Stimulated activated CD8-positive, alpha-beta memory T cell treated with anti-CD3 and anti-CD28 coated beads, Interleukin-4, amount 100 ng/mL, for 24 hours (primary cell): ENCODE measurements around the gene MRNIP.

ENCODE experiments used
- DNase-seq: peaks from one replicate; pipeline ENCODE4 v3.0.0-alpha.2; 2020; ENCODE audit warnings: low read depth

Gene MRNIP

DNA sequence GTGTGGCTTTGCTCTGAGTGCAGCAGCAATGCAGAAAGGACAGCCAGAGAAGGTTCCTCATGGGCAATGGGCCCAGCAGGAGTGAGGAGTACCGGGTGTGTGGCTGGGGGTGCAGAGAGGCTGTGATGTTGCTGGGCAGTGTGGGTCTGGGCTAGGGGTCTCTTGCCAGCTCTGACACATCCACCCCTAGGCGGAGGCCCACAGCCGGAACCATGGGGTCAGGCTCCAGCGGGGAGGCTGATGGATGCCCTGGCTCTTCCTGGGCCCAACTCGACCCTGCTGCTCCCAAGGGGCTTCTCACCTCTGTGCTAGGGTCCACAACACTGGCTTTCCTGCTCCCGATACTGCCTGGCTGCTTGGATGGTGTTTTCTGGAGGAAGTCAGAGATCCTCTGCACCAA lies 29.2 kb upstream of the MRNIP start:
- no peak for DNase-seq

DNA sequence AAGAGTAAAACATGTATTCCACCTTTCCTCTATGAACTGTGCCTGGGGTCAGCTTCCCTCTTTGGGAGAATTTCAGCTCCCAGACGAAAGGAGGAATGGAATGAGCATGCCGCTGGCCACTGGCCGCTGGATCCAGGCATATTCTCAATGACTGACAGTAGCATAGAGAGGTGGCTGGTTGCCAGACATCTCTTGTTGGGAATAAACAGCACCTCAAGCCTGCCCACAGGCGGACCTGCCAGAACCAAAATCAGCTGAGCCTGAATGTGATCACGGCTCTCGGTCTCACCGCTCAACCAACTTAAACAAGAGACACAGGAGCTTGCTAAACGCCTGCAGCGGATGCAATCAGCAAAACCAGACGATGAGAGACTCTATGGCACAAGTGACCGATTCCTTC lies 28.5 kb upstream of the MRNIP start:
- DNase-seq = no peak

DNA sequence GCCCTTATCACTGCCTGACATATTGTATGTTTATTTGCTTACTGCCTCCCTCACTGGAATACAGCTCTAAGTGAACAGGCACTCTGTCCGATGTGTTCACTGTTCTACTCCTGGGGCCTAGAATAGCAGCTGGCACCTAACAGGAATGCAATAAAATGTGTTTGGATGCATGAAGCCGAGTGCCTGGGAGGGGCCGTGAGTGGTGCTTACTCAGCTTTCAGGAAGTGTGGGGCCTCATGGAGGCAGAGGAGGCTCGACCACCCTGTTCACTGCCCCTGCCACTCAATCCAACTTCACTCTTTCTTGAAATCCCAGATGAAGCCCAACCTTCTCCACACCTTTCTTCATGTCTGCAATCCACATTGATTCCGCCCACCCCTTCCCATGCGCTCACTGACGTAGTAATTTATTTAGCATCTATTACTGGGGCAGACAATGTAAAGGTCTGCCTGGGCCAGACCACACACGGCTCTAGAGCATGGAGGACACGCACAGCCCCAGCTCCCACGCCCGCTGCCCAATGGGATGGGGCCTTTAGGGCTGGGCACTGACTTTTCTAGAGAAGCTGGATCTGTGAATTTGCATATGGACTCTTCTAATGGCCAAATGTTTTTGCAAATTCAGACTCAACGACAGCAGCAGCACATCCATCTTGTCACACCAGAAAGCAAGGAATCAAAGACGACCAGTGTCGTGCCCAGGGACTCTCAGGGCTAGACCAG lies 27.7 kb upstream of the MRNIP start:
- no peak for DNase-seq

DNA sequence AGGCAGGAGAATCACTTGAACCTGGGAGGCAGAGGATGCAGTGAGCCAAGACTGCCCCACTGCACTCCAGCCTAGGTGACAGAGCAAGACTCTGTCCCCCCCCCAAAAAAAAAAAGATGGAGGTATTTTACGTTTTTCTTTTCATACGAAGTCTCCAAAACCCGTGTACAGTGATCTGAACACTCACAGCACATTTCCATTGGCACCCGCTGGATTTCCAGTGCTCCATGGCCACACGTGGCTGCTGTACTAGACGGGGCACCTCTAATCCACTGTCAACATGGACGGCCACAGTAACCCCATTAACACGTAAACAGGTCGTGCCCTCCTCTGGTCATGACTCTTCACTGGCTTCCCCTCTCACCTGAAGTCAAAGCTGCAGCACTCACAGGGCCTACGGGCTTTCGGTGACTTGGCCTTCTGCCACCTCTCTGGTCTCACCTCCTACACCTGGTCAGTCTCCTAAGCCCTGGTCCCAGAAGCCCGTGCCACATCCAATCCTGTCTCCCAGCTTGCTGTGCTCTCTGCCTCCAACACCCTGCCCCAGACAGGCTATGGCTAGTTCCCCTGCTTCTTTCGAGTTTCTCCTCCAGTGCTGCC lies 27.0 kb upstream of the MRNIP start:
- DNase-seq = no peak

DNA sequence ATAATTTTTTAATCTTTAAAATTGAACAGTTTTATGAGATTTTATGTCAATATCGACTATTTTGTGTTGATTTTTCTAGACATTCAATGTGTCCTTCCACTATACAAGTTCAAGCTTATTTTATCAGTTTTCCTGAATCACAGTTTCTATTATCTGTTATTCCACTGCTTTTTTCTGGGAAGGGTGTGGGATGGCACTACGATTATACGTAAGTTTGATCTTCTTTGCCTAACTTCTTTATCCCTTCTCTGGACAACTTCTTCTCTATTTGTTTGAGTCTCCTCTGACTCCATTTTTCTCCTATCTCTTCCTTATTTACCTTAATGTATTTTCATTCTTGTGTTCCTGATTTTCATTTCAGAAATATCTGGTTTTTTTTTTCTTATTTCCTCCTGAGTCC lies 24.5 kb upstream of the MRNIP start:
- no peak for DNase-seq

DNA sequence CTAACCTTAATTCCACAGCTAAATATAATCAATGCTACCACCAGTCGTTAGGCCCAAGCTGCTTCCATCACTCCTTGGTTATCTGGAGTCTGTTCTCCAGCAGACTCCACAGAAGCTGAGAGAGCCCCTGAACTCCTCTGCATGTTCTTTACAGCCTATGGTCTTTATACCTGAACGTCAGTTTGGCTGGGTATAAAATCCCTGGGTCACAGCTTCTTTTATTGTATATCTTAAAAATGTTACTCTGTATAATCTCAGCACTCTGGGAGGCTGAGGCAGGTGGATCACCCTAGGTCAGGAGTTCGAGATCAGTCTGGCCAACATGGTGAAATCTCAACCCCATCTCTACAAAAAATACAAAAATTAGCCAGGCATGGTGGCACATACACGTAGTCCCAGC lies 23.7 kb upstream of the MRNIP start:
- no peak for DNase-seq

DNA sequence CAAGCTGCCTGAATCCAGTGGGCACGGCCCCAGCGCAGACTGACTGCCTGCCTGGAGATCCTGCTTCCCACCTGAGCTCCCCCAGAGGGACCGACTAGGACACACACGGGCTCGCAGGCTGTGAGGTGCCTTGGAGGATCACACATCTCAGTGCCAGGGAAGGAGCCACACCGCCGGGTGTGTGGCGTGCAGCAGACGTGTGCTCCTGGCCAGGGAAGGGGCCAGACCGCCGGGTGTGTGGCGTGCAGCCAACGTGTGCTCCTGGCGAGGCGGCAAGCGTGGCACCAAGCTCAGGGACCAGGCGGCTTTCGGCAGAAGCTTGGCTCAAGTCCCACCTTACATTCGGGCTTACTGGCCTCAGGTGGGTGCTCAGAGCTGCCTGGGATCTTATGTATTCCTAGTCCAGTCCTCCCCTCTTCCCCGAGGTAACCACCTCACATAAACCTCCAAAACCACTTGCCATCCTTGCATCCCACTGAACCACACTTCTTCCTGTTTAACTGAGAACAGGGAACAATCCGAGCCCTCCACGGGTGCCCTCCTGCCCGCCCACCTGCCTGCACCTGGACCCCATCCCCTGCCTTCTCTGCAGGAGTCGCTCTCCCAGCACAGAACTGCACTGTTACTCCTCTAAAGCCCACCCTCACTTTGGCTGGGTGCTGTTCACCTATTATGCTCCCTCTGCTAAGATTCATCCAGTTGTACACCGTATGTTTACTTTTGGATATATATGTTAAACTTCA lies 22.4 kb upstream of the MRNIP start:
- no peak for DNase-seq

DNA sequence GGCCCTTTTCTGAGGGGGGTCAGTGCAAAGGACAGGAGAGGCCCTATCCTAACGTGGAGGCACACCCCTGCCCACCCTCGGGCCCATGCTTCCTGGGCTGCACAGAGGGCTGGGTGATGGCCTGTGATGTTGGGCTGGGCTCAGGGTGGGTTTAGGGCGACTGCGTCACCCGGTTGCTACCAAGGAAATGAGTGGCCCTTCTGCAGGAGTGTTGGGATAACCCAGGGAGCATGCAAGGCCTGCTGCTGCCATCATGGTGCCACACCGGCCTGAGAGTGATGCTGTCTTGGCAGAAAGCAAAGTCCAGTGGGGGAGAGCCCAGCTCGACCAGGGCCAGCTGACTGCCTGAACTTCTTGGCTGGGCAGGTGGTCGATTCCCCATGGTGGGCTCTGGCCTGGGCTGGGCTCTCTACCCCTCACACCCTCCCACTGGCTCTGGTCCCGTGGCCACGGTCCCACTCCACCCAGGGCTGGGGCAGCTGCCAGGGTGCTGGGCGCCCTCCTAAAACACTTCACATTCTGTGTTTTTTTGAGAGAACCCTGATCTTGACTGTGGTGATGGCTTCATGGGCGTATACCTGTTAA lies 21.5 kb upstream of the MRNIP start:
- no peak for DNase-seq

DNA sequence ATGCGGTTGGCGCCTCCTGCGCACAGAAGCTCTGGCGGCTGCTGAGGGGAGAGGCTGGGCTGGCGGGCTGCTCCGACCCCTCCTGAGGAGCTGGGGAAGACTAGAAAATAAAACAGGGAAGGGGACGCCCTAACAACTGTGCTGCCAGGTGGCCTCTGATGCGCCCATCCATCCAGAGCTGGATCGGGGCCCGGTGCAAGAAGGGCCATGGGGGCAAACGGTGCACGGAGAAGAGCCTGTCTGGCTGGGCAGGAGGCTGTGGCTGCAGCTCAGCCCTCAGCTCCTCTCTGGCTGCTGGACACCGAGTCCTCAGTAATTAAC lies 21.0 kb upstream of the MRNIP start:
- no peak for DNase-seq

DNA sequence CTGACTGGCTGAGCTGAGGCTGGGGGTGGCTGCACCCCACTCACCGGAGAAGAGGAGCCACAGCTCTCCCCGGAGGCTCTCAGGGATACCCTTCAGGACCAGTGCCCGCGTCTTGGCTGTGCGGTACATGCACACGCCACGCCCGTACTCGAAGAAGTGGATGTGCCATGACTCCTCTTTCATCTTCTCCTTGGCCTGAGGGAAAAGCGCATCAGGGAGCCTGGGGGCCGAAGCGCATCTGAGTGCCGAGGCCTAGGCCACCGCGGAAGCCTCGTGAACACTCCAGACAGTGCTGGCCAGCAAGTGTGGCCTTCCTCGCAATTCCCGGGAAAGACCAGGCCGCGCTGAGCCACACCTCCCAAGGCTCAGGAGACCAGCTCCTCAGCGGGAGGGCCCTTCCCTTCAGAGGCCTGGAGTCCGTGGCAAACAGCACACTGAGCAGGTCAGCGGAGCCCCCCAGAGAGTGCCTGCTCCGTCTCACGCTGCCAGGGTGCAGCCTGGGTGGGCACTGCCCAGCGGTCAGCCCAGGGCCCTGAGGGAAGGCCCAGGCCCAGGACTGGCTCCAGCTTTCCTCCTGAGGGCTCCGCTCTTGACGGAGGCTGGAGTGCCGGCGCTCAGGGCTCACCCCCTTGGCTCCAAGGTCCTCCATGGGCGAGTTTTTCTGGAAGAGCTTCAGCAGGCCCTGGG lies 20.5 kb upstream of the MRNIP start:
- DNase-seq = no peak

DNA sequence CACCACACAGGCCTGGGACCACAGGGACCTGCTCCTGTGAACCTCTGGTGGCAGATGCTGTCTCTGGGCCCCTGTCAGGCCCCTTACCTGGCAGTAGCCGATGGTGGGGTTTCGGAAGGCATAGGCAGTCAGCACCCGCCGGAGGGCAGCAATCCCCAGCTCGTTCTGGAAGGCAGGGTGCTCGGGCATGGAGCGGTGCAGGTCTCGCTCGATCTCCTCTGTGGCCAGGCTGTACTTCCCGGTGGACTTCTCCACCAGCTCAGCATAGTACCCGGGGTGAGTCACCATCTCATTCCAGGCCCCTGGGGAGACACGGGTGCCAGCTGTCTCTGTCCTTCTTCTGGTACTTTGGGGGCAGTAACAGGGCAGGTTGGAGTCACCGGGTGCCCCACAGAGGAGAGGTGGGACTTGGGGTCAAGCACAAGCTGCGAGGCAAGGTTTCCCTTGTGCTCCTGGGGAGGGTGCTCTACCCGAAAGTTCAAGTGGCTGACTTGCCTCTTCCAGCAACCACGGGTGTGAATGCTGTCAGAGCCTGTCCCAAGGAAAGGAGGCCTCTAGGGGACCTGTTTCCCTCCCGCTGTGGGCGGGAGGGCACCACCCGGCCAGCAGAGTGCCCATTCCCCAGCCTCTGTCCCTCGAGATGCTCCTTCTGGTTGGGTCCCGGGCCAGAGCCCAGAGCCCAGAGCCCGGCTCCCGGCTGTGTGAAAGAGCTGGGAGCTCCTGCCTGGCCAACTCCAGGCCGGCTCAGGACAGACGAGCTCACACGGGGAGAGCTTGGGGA lies 19.8 kb upstream of the MRNIP start:
- no peak for DNase-seq

DNA sequence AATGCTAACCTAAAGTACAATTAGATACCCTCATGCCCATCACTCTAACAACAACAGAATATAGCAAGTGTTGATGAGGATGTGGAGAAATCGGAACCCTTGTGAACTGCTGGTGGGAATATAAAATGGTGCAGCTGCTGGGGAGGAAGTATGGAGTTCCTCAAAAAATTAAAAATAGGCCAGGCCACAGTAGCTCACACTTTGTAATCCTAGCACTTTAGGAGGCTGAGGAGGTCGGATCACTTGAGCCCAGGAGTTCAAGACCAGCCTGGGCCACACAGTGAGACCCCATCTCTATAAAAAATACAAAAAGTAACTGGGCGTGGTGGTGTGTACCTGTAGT lies 18.0 kb upstream of the MRNIP start:
- DNase-seq = no peak

DNA sequence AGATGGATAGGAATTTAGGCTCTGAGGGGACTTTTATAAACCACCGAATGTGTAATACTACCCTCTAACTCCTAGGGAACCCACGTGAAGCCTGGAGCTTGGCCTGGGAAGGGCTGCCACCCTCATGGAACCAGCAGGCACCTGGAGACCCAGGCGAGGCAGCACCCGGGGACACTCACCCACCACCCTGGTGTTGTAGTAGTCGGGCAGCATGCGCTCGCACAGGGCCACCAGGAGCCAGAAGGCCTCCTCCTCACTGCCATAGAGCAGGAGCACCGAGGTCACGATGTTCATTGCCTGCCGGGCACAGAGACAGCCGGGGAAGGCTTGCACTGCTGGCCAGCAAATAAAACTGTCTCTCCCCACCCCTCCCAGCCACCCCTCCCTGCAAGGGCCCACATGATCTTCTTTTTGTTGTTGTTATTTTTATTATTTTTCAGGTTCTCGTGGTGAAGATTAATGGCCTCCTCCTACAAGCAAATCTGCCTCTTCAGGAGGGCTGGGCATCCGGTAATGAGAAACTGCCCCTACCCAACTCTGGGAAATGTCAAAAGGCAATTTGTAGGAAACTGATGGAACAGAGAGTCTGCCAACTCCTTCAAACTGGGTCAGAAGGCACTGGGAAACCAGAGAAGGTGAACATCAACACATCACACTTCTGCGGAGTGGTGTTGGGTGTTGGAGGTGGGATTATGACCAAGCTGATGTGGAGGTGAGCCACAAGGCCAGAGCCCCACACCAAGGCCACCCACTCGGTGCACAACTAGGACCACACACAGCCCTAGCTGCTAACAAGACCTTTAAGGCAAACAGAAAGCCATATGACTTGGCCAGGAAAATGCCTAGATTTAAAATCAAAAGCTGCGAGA lies 17.4 kb upstream of the MRNIP start:
- DNase-seq = no peak

DNA sequence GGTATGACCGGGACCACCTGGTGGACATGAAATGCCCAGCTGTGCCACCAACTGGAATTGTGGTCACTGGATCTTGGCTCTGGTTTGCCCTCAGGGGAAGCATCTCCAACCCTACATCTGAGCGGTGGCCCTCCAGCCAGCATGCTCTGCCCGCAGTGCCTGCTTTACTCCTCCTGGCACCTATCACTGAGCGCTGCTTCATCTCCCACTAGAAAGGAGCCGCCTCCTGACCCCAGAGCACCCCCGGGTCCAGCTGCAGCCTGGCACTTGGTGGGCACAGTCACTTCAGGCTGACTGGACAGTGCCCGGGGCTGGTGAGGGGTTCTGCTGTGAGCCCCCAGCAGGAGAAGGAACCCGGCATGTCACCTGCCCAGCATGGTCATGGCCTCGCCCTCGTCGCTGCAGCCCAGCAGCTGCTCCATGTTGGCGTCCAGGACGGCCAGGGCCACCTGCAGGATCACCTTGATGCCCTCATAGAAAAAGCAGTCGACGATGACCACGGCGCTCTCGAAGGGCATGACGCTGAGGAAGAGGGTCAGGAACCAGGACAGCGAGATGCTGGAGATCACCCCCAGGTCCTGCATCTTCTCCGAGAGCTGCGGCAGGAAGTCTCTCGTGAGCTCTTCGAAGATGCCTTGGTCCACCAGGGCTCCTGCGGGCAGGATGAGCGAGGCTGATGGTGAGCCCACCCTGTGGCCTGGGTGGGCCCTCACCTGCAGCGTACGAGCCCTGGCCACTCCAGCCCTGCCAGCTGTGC lies 16.1 kb upstream of the MRNIP start:
- DNase-seq = no peak

DNA sequence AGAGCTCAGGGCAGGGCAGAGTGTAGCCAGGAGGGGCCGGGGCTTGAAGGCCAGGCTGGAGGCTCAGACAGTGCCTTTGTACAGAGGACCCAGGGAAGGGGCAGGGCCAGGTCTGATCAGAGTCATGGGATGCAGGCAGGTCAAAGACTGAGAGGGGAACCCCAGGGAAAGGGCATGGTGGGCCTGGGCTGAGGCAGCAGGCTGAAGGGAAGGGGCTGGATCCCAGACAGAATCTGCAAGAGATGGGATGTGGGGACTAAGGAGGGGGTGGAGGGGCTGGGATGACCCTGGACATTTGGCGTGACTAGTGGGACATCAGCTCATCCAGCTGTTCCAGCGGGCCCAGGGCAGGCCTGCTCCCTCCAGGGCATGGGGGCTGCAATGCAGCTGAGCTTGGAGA lies 15.5 kb upstream of the MRNIP start:
- DNase-seq = no peak

DNA sequence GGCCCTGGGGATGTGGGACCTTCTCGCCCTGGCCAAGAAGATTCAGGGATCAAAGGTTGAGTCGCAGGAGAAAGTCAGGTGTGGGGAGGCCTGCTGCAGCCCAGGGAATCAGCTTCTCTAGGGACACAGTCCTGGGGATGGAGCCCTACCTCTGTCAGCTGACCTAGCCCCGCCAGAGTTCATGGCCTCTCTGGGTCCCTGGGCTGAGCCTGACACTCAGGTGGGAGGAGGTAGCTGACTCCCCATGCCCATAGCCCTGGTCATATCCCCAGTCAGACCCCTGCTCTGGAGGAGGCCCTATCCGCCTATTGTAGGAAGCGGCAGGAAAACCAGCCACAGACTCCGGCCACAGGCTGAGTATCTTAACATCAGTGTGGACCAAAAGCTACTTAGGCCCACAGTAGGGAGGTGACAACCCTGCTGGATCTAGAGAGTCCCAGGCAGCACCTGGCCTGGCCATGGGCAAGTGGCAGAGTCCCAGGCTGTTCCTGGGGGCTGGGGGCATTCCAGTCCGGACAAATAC lies 15.0 kb upstream of the MRNIP start:
- no peak for DNase-seq

DNA sequence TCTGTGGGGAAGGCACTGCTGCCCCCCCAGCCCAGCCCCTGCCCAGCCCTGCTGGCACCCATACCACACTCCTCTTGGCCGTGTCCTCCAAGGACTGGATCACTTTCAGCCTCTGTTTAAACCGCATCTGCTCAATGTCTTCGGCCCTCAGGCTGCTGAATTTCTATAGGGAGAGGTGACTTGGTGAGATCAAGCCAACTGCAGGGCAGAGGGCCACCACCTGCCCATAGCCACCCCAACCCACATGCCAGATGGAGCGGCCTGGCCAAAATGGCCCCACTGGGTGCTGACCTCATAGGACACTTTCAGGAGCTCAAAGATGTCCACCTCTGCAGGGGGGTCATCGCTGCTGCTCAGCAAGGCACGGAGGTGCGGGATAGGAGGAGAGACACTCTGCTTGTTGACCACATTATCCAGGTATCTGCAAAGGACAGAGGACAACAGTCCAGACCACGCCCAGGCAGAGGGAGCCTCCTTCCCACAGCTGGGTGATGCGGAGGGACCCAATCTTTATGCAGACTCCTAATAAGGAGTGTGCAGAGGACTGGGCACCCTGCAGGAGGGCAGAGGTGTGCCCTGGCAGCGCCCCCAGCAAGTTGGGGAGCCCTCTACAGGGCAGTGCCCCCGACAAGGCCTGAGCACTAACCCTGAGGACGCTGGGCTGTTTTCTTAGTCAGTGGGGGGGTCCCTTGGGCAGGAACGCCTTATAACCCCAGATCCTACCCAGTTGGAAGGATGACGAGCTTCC lies 14.4 kb upstream of the MRNIP start:
- DNase-seq = no peak

DNA sequence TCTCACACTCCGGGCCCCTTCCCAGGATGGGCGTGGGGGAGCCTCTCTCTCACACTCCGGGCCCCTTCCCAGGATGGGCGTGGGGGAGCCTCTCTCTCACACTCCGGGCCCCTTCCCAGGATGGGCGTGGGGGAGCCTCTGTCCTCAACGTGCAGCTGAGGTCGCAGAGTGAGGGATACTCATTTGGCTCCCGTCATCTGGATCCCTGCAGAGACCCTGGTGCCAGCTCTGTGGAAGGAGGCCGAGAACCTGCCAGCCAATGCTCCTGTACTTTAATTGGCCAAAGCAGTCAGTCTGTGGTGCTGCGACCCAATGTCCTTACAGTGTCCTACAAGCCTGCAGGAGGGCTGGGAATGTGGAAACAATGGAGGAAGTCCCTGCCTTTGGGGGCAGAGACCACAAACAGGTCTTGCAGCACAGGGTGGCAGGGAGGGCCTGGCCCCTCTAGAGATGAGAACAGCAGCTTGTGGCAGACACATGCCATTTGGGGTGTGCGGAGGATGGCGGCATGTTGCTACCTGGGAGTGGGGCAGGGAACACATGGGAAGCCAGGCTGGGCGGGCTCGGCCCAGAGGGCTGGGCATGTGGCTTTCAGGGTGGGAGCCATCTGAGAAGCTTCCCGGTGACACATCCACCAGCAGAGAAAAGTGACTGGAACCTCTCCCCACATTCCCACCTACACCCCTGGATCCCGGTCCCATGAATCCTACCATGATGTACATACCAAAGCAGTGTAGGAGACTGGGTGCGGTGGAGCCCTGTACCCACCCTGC lies 13.6 kb upstream of the MRNIP start:
- no peak for DNase-seq
